Hepatocyte (in vitro differentiated cells): Measurements from ENCODE around the gene GPR39. TPM values are rescaled to one million over a fixed set of nuclear protein-coding genes. Genes with fewer than 3 reads are reported as not detected.
A peak's percentile ranks its signal among the peaks of the same experiment; 100 is the strongest.

Experiments
- DNase-seq: peaks from one replicate; pipeline ENCODE4 v3.0.0-alpha.2; 2016; ENCODE audit warnings: low spot score
- H2AFZ ChIP-seq: fragments of 200-600 bp; sonication (generic); 2 replicates; pipeline ENCODE4 v1.6.0; 2016; ENCODE audit warnings: antibody characterized with exemption, mild to moderate bottlenecking
- H3K27ac ChIP-seq: fragments of 200-600 bp; sonication (generic); 2 replicates; pipeline ENCODE4 v1.5.1; 2016; ENCODE audit warnings: mild to moderate bottlenecking
- H3K27me3 ChIP-seq: fragments of 200-600 bp; sonication (generic); 2 replicates; pipeline ENCODE4 v1.6.1; 2016
- H3K36me3 ChIP-seq: fragments of 200-600 bp; sonication (generic); replicated peaks from 2 replicates; pipeline ENCODE4 v1.5.1; 2016; ENCODE audit warnings: low read depth; ENCODE audit not compliant: insufficient read depth
- H3K4me1 ChIP-seq: fragments of 200-600 bp; sonication (generic); 2 replicates; pipeline ENCODE4 v1.5.1; 2016; ENCODE audit warnings: mild to moderate bottlenecking, moderate library complexity; ENCODE audit not compliant: insufficient read depth
- H3K4me2 ChIP-seq: fragments of 200-600 bp; sonication (generic); 2 replicates; pipeline ENCODE4 v1.6.0; 2016
- H3K4me3 ChIP-seq: fragments of 200-600 bp; sonication (generic); 2 replicates; pipeline ENCODE4 v1.5.1; 2016; ENCODE audit warnings: mild to moderate bottlenecking
- H3K79me2 ChIP-seq: fragments of 200-600 bp; sonication (generic); 2 replicates; pipeline ENCODE4 v1.6.0; 2017; ENCODE audit warnings: mild to moderate bottlenecking
- H3K9me2 ChIP-seq: fragments of 200-600 bp; sonication (generic); replicated peaks from 2 replicates; pipeline ENCODE4 v1.6.0; 2017; ENCODE audit warnings: mild to moderate bottlenecking; ENCODE audit not compliant: insufficient read depth
- H3K9me3 ChIP-seq: fragments of 200-600 bp; sonication (generic); 2 replicates; pipeline ENCODE4 v1.5.1; 2016; ENCODE audit warnings: low read depth, mild to moderate bottlenecking
- H4K20me1 ChIP-seq: fragments of 200-600 bp; sonication (generic); 2 replicates; pipeline ENCODE4 v1.6.0; 2016; ENCODE audit warnings: mild to moderate bottlenecking; ENCODE audit not compliant: insufficient read depth, poor library complexity, severe bottlenecking
- CTCF ChIP-seq: fragments of 200-600 bp; sonication (generic); IDR thresholded peaks from 2 replicates; pipeline ENCODE4 v1.5.1; 2016; ENCODE audit warnings: antibody characterized with exemption, mild to moderate bottlenecking; ENCODE audit not compliant: poor library complexity
- EZH2 ChIP-seq: fragments of 200-600 bp; sonication (generic); IDR thresholded peaks from 2 replicates; pipeline ENCODE4 v1.6.1; 2016; ENCODE audit warnings: antibody characterized with exemption, mild to moderate bottlenecking, borderline replicate concordance
- EZH2phosphoT487 ChIP-seq: fragments of 200-600 bp; sonication (generic); IDR thresholded peaks from one replicate; pipeline ENCODE4 v1.6.1; 2018; ENCODE audit warnings: antibody characterized with exemption, mild to moderate bottlenecking, low read depth, moderate library complexity; ENCODE audit not compliant: unreplicated experiment, severe bottlenecking
- WGBS: methylation state at CpG from one replicate; pipeline ENCODE4 v1.1.6; 2016; ENCODE audit warnings: low lambda C conversion rate; ENCODE audit errors: missing lambda C conversion rate; 5-methylcytosine and 5-hydroxymethylcytosine counted together
- polyA plus RNA-seq: library from polyadenylated mRNA; unstranded; fragments of >200 nt; fragmentation: Nextera tagmentation; extraction: Ambion mirVana; gene quantifications from 2 replicates; pipeline ENCODE4 v1.2.1, GENCODE V29; 2016
- total RNA-seq: library from RNA; depleted of rRNA; stranded (reverse); fragments of >200 nt; gene quantifications from 2 replicates; pipeline ENCODE4 v1.2.3, GENCODE V29; 2014

Gene GPR39
- total and polyA plus RNA-seq, 2 experiments from 2014 or later, result 11.1 to 14.5 TPM

GRCh38 chr2:132651115-132652045 lies 234.8 kb downstream of the GPR39 start:
- no peak for TF ChIP-seq EZH2phosphoT487
- peak; percentile 63 for TF ChIP-seq CTCF
- Histone ChIP-seq H3K4me3 (no peak overlapping the region), H2AFZ (no peak overlapping the region), H3K4me2 (no peak overlapping the region), H3K27ac (no peak overlapping the region), H4K20me1 (no peaks in the 10 kb centered on the region), H3K9me2 (no peaks in the 10 kb centered on the region), H3K4me1 (no peaks in the 10 kb centered on the region), H3K79me2 (no peaks in the 10 kb centered on the region), H3K27me3 (no peaks in the 10 kb centered on the region), H3K9me3 (no peaks in the 10 kb centered on the region), H3K36me3 (no peaks in the 10 kb centered on the region)
- DNase-seq, result peak; percentile 70
- WGBS, result 63% methylated on average over 12 of the region's 12 CpGs

DNA sequence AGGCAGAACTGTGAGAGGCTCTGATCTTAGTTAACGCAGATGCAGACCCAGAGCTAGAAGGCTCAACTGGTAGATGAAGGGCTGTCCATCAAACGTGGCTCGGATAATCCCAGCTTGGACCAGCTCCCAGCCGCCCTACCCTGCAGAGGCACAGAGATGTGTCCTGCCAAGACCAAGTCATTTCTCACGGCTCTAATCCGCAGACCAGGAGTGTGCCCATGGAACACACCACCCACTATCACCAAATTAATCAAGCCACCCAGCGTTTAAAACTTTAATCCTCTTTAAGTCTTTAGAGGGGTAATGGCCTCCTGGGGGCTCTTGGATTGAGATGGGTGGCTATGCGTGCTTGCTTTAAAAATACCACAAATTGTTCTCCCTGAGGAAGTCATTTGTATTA lies 235.9 kb downstream of the GPR39 start:
- TF ChIP-seq EZH2, result no peak
- TF ChIP-seq CTCF, result no peak
- no peak for TF ChIP-seq EZH2phosphoT487
- WGBS, result 70% methylated on average over 8 of the region's 8 CpGs
- no peak overlapping the region for H2AFZ ChIP-seq
- no peak overlapping the region for H3K4me2 ChIP-seq
- H3K27ac ChIP-seq, result no peak overlapping the region
- H3K27me3 ChIP-seq, result no peaks in the 10 kb centered on the region
- DNase-seq, result no peak
- no peaks in the 10 kb centered on the region for H3K9me3 ChIP-seq
- no peaks in the 10 kb centered on the region for H3K36me3 ChIP-seq
- H4K20me1 ChIP-seq, result no peaks in the 10 kb centered on the region
- H3K4me3 ChIP-seq, result no peak overlapping the region
- no peaks in the 10 kb centered on the region for H3K79me2 ChIP-seq
- no peaks in the 10 kb centered on the region for H3K9me2 ChIP-seq
- no peaks in the 10 kb centered on the region for H3K4me1 ChIP-seq

GRCh38 chr2:132654335-132654734 lies 237.7 kb downstream of the GPR39 start:
- Histone ChIP-seq H3K79me2 (no peaks in the 10 kb centered on the region), H3K9me3 (no peaks in the 10 kb centered on the region), H3K27ac (no peak overlapping the region), H2AFZ (no peak overlapping the region), H3K4me1 (no peaks in the 10 kb centered on the region), H3K36me3 (no peaks in the 10 kb centered on the region), H3K4me2 (no peak overlapping the region), H4K20me1 (no peaks in the 10 kb centered on the region), H3K27me3 (no peaks in the 10 kb centered on the region), H3K9me2 (no peaks in the 10 kb centered on the region), H3K4me3 (no peak overlapping the region)
- no peak for DNase-seq
- WGBS, result 65% methylated on average over 4 of the region's 4 CpGs
- TF ChIP-seq EZH2phosphoT487, result no peak
- no peak for TF ChIP-seq CTCF
- no peak for TF ChIP-seq EZH2
